Tibial nerve (tissue), 4 donors: Measurements from ENCODE around the gene MPPED1. TPM values are rescaled to one million over a fixed set of nuclear protein-coding genes. Genes with fewer than 3 reads are reported as not detected.

Source experiments
- DNase-seq, 2 donors: peaks; one replicate each; pipeline ENCODE4 v3.0.0-alpha.2; 2019; ENCODE audit warnings: low spot score in 2 of 2
- H3K27ac ChIP-seq, 4 donors: fragments of 200-600 bp; sonication (generic) in 3 of 4; one replicate each; pipeline ENCODE4 v1.5.1; 2017 to 2019; ENCODE audit warnings: mild to moderate bottlenecking in 1 of 4
- H3K27me3 ChIP-seq, 2 donors: fragments of 200-600 bp; sonication (generic) in 1 of 2; one replicate each; pipeline versions ENCODE4 v1.5.1 to v1.6.0; 2017 to 2019
- H3K36me3 ChIP-seq, 3 donors: fragments of 200-600 bp; sonication (generic); one replicate each; pipeline ENCODE4 v1.5.1; 2018 to 2019
- H3K4me1 ChIP-seq, 4 donors: fragments of 200-600 bp; sonication (generic) in 3 of 4; one replicate each; pipeline ENCODE4 v1.5.1; 2017 to 2019
- H3K4me3 ChIP-seq, 4 donors: fragments of 200-600 bp; sonication (generic) in 3 of 4; one replicate each; pipeline ENCODE4 v1.5.1; 2017 to 2019; ENCODE audit warnings: mild to moderate bottlenecking in 1 of 4, moderate library complexity in 1 of 4
- H3K9me3 ChIP-seq, 4 donors: fragments of 200-600 bp; sonication (generic) in 3 of 4; one replicate each; pipeline ENCODE4 v1.5.1; 2017 to 2019
- CTCF ChIP-seq, 5 experiments: fragments of 200-600 bp in 3 of 5; fragments of 450-650 bp in 2 of 5; sonication (generic) in 3 of 5; IDR thresholded peaks; one replicate each; pipeline ENCODE4 v1.5.1; 2016 to 2019; ENCODE audit warnings: antibody characterized with exemption in 5 of 5, mild to moderate bottlenecking in 3 of 5, moderate library complexity in 2 of 5
- EP300 ChIP-seq, 2 donors: sonication (generic); formaldehyde crosslinking; IDR thresholded peaks; one replicate each; pipeline ENCODE4 v1.6.1; 2017; ENCODE audit warnings: antibody characterized with exemption in 2 of 2, mild to moderate bottlenecking in 1 of 2
- POLR2A ChIP-seq, 2 donors: fragments of 450-650 bp; IDR thresholded peaks; one replicate each; pipeline ENCODE4 v1.6.1; 2017; ENCODE audit warnings: antibody characterized with exemption in 2 of 2, mild to moderate bottlenecking in 2 of 2, moderate library complexity in 2 of 2
- WGBS, 2 donors: methylation state at CpG; one replicate each; pipeline ENCODE4 v1.1.5; 2018; 5-methylcytosine and 5-hydroxymethylcytosine counted together
- total RNA-seq, 4 donors: library from RNA; depleted of rRNA; stranded (reverse); fragments of >200 nt; gene quantifications; one replicate each; pipeline ENCODE4 v1.1.0, GENCODE V29; 2016

MPPED1 gene
- total RNA-seq, 4 donors from 2014 or later, result 1.2 to 2.4 (median 1.8) TPM

- no peaks in the 10 kb centered on the region for H3K27me3 ChIP-seq
- peaks cover 0 to 8% (median 0%) of the 10 kb centered on the region in 4 donors for H3K9me3 ChIP-seq
- TF ChIP-seq CTCF (IDR thresholded peaks at IDR 0.05), result no peak
- no peak for TF ChIP-seq POLR2A (IDR thresholded peaks at IDR 0.05)
- H3K27ac ChIP-seq, result no peak overlapping the region
- peaks cover 0 to 42% (median 0%) of the 10 kb centered on the region in 3 donors for H3K36me3 ChIP-seq
- no peaks in the 10 kb centered on the region for H3K4me1 ChIP-seq
- whole genome bisulfite sequencing, 2 donors, result 79 to 82% methylated on average over 31 of the region's 31 CpGs
- H3K4me3 ChIP-seq, result no peak overlapping the region
- no peak for DNase-seq
Observed at GRCh38 chr22:43539572-43540528, 128.0 kb downstream of the MPPED1 start.

GRCh38 chr22:43540529-43540923 is 128.7 kb downstream of the MPPED1 start:
- Histone ChIP-seq H3K9me3 (peaks cover 0 to 8% (median 0%) of the 10 kb centered on the region in 4 donors), H3K4me3 (no peak overlapping the region), H3K27me3 (no peaks in the 10 kb centered on the region), H3K4me1 (no peaks in the 10 kb centered on the region), H3K27ac (no peak overlapping the region), H3K36me3 (peaks cover 0 to 35% (median 0%) of the 10 kb centered on the region in 3 donors)
- DNase-seq, result no peak
- TF ChIP-seq POLR2A (IDR thresholded peaks at IDR 0.05) (no peak), CTCF (IDR thresholded peaks at IDR 0.05) (no peak), EP300 (IDR thresholded peaks at IDR 0.05) (no peak)
- 46 to 58% methylated on average over 4 of the region's 4 CpGs for WGBS, 2 donors

GRCh38 chr22:43541022-43541421 is 129.2 kb downstream of the MPPED1 start:
- no peak overlapping the region for H3K4me3 ChIP-seq
- DNase-seq, result no peak
- H3K9me3 ChIP-seq, result peaks cover 0 to 8% (median 0%) of the 10 kb centered on the region in 4 donors
- peaks cover 0 to 32% (median 0%) of the 10 kb centered on the region in 3 donors for H3K36me3 ChIP-seq
- TF ChIP-seq POLR2A (IDR thresholded peaks at IDR 0.05) (no peak), CTCF (IDR thresholded peaks at IDR 0.05) (no peak), EP300 (IDR thresholded peaks at IDR 0.05) (no peak)
- H3K27me3 ChIP-seq, result no peaks in the 10 kb centered on the region
- 81 to 83% methylated on average over 6 of the region's 6 CpGs for WGBS, 2 donors
- H3K27ac ChIP-seq, result no peak overlapping the region
- H3K4me1 ChIP-seq, result no peaks in the 10 kb centered on the region

GRCh38 chr22:43541462-43542407 is 129.9 kb downstream of the MPPED1 start:
- Histone ChIP-seq H3K9me3 (peaks cover 0 to 8% (median 0%) of the 10 kb centered on the region in 4 donors), H3K36me3 (peaks cover 0 to 28% (median 0%) of the 10 kb centered on the region in 3 donors), H3K27ac (no peak overlapping the region), H3K27me3 (no peaks in the 10 kb centered on the region), H3K4me1 (no peaks in the 10 kb centered on the region), H3K4me3 (no peak overlapping the region)
- TF ChIP-seq EP300 (IDR thresholded peaks at IDR 0.05), result no peak
- TF ChIP-seq CTCF (IDR thresholded peaks at IDR 0.05), result no peak
- no peak for TF ChIP-seq POLR2A (IDR thresholded peaks at IDR 0.05)
- DNase-seq, result no peak
- WGBS, 2 donors, result 75 to 85% methylated on average over 18 of the region's 18 CpGs
